HS-5 (cell line): ENCODE results near the gene NUP153.

Experiments
- DNase-seq: peaks from one replicate; pipeline ENCODE4 v3.0.0-alpha.2; 2012; ENCODE audit warnings: low read depth

NUP153 gene

GRCh38 chr6:17662585-17662984 lies 44.1 kb downstream of the NUP153 start:
- no peak for DNase-seq

GRCh38 chr6:17656644-17657043 lies 50.1 kb downstream of the NUP153 start:
- no peak for DNase-seq

- DNase-seq, result no peak
Measured at GRCh38 chr6:17656092-17656491, 50.6 kb downstream of the NUP153 start.

- DNase-seq, result no peak
Measured at GRCh38 chr6:17653198-17653882, 53.4 kb downstream of the NUP153 start.

- DNase-seq, result no peak
Measured at GRCh38 chr6:17650656-17651309, 55.9 kb downstream of the NUP153 start.

GRCh38 chr6:17648745-17649144 lies 58.0 kb downstream of the NUP153 start:
- DNase-seq, result no peak

GRCh38 chr6:17640477-17640917 lies 66.2 kb downstream of the NUP153 start:
- DNase-seq, result peak; percentile 22

- no peak for DNase-seq
Measured at GRCh38 chr6:17638212-17638715, 68.5 kb downstream of the NUP153 start.

- no peak for DNase-seq
Measured at GRCh38 chr6:17635568-17635967, 71.2 kb downstream of the NUP153 start.

GRCh38 chr6:17633465-17634188 lies 73.1 kb downstream of the NUP153 start:
- DNase-seq, result no peak

GRCh38 chr6:17632934-17633333 lies 73.8 kb downstream of the NUP153 start:
- no peak for DNase-seq

- DNase-seq, result no peak
Measured at GRCh38 chr6:17630511-17631073, 76.1 kb downstream of the NUP153 start.

GRCh38 chr6:17629824-17630510 lies 76.8 kb downstream of the NUP153 start:
- no peak for DNase-seq

GRCh38 chr6:17628873-17629272 lies 77.9 kb downstream of the NUP153 start:
- no peak for DNase-seq

GRCh38 chr6:17624396-17624795 lies 82.3 kb downstream of the NUP153 start:
- DNase-seq, result no peak

GRCh38 chr6:17622144-17622543 lies 84.6 kb downstream of the NUP153 start:
- no peak for DNase-seq

- DNase-seq, result no peak
Measured at GRCh38 chr6:17621003-17621402, 85.7 kb downstream of the NUP153 start.

GRCh38 chr6:17615794-17616193 lies 90.9 kb downstream of the NUP153 start:
- no peak for DNase-seq

- no peak for DNase-seq
Measured at GRCh38 chr6:17612048-17612447, 94.7 kb downstream of the NUP153 start.

- no peak for DNase-seq
Measured at GRCh38 chr6:17610835-17611234, 95.9 kb downstream of the NUP153 start.

GRCh38 chr6:17606606-17607005 lies 100.1 kb downstream of the NUP153 start:
- DNase-seq, result no peak

- DNase-seq, result no peak
Measured at GRCh38 chr6:17602888-17603287, 103.8 kb downstream of the NUP153 start.
